Stimulated activated naive CD4-positive, alpha-beta T cell (primary cell): ENCODE results near the gene APH1B.

ENCODE experiments used
- DNase-seq, 6 experiments: peaks; one replicate each; lab custom pipeline; 2025; lab: John Stamatoyannopoulos, UW

APH1B gene

GRCh38 chr15:63353261-63353660 is 75.9 kb downstream of the APH1B start:
- no peak for DNase-seq

GRCh38 chr15:63353887-63354286 is 76.5 kb downstream of the APH1B start:
- no peak for DNase-seq

- no peak for DNase-seq
Observed at GRCh38 chr15:63354821-63355650, 77.6 kb downstream of the APH1B start.

- DNase-seq = no peak
Observed at GRCh38 chr15:63357061-63357460, 79.7 kb downstream of the APH1B start.

- DNase-seq = no peak
Observed at GRCh38 chr15:63357731-63358130, 80.3 kb downstream of the APH1B start.

- DNase-seq = no peak
Observed at GRCh38 chr15:63358241-63359029, 81.0 kb downstream of the APH1B start.
